Stimulated activated memory B cell treated with anti-CD40 and anti-IgM and Interleukin-4, amounts not matched to agents 10 μg/mL and 1 μg/mL and 100 μg/mL, for 72 hours (primary cell): ENCODE measurements around the gene TRIB2.

Experiments used
- ATAC-seq: fragments of 150-1000 bp; cut with Tn5 transposase; 2 replicates; pipeline ENCODE4 v1.10.0; 2021
- H3K27ac Mint-ChIP-seq: one replicate; pipeline ENCODE4 v1.8.0; 2022; ENCODE audit warnings: mild to moderate bottlenecking, mixed read lengths
- H3K27me3 Mint-ChIP-seq: one replicate; pipeline ENCODE4 v1.8.0; 2022; ENCODE audit warnings: mixed read lengths
- H3K36me3 Mint-ChIP-seq: one replicate; pipeline ENCODE4 v1.8.0; 2022; ENCODE audit warnings: mixed read lengths
- H3K4me1 Mint-ChIP-seq: one replicate; pipeline ENCODE4 v1.8.0; 2022; ENCODE audit warnings: mixed read lengths
- H3K4me3 Mint-ChIP-seq: one replicate; pipeline ENCODE4 v1.8.0; 2022; ENCODE audit warnings: mild to moderate bottlenecking, moderate library complexity, mixed read lengths
- H3K9me3 Mint-ChIP-seq: one replicate; pipeline ENCODE4 v1.8.0; 2022; ENCODE audit warnings: mixed read lengths

TRIB2 gene

GRCh38 chr2:12722447-12723316, 5.9 kb downstream of the TRIB2 start:
- ATAC-seq, result no peak
- Mint-ChIP-seq H3K4me3 (no peak overlapping the region), H3K27ac (no peak overlapping the region)

GRCh38 chr2:12723736-12724463, 7.2 kb downstream of the TRIB2 start:
- H3K4me3 Mint-ChIP-seq, result no peak overlapping the region
- H3K36me3 Mint-ChIP-seq, result peaks cover 11% of the 10 kb centered on the region
- H3K27me3 Mint-ChIP-seq, result no peaks in the 10 kb centered on the region
- peak overlapping the region; percentile 42 for H3K27ac Mint-ChIP-seq
- no peak for ATAC-seq
- H3K9me3 Mint-ChIP-seq, result no peaks in the 10 kb centered on the region
- peaks cover 91% of the 10 kb centered on the region for H3K4me1 Mint-ChIP-seq

More at GRCh38 chr2:12722447-12723316, 5.9 kb downstream of the TRIB2 start:
- Mint-ChIP-seq H3K9me3 (no peaks in the 10 kb centered on the region), H3K27me3 (no peaks in the 10 kb centered on the region), H3K36me3 (peaks cover 11% of the 10 kb centered on the region), H3K4me1 (peaks cover 90% of the 10 kb centered on the region)

GRCh38 chr2:12725233-12726187, 8.8 kb downstream of the TRIB2 start:
- Mint-ChIP-seq H3K27ac (peak overlapping the region; percentile 42), H3K4me3 (no peak overlapping the region), H3K36me3 (peaks cover 11% of the 10 kb centered on the region)

GRCh38 chr2:12726271-12726670, 9.5 kb downstream of the TRIB2 start:
- no peaks in the 10 kb centered on the region for H3K9me3 Mint-ChIP-seq
- ATAC-seq, result no peak
- peaks cover 79% of the 10 kb centered on the region for H3K4me1 Mint-ChIP-seq
- H3K27ac Mint-ChIP-seq, result peak overlapping the region; percentile 42
- peaks cover 17% of the 10 kb centered on the region for H3K36me3 Mint-ChIP-seq
- no peaks in the 10 kb centered on the region for H3K27me3 Mint-ChIP-seq
- H3K4me3 Mint-ChIP-seq, result no peak overlapping the region

More at GRCh38 chr2:12725233-12726187, 8.8 kb downstream of the TRIB2 start:
- Mint-ChIP-seq H3K9me3 (no peaks in the 10 kb centered on the region), H3K4me1 (peaks cover 79% of the 10 kb centered on the region), H3K27me3 (no peaks in the 10 kb centered on the region)
- no peak for ATAC-seq

- no peaks in the 10 kb centered on the region for H3K27me3 Mint-ChIP-seq
- H3K9me3 Mint-ChIP-seq, result no peaks in the 10 kb centered on the region
- H3K36me3 Mint-ChIP-seq, result peaks cover 18% of the 10 kb centered on the region
- peak overlapping the region; percentile 42 for H3K27ac Mint-ChIP-seq
- ATAC-seq, result no peak
- no peak overlapping the region for H3K4me3 Mint-ChIP-seq
- H3K4me1 Mint-ChIP-seq, result peaks cover 79% of the 10 kb centered on the region
These were observed 10.3 kb downstream of the TRIB2 start for GRCh38 chr2:12727065-12727464.

- Mint-ChIP-seq H3K36me3 (peaks cover 18% of the 10 kb centered on the region), H3K27me3 (no peaks in the 10 kb centered on the region), H3K4me3 (no peak overlapping the region), H3K27ac (peak overlapping the region; percentile 56), H3K4me1 (peaks cover 81% of the 10 kb centered on the region), H3K9me3 (no peaks in the 10 kb centered on the region)
- ATAC-seq, result no peak
These were observed 10.9 kb downstream of the TRIB2 start for GRCh38 chr2:12727641-12728040.

- Mint-ChIP-seq H3K4me3 (peak overlapping the region; percentile 38), H3K27ac (peak overlapping the region; percentile 56), H3K9me3 (no peaks in the 10 kb centered on the region), H3K27me3 (no peaks in the 10 kb centered on the region), H3K36me3 (peaks cover 16% of the 10 kb centered on the region), H3K4me1 (peaks cover 79% of the 10 kb centered on the region)
- peak; percentile 92 for ATAC-seq
These were observed 11.6 kb downstream of the TRIB2 start for GRCh38 chr2:12728221-12728777.

- ATAC-seq, result no peak
- no peaks in the 10 kb centered on the region for H3K27me3 Mint-ChIP-seq
- H3K4me3 Mint-ChIP-seq, result no peak overlapping the region
- H3K36me3 Mint-ChIP-seq, result peaks cover 7% of the 10 kb centered on the region
- H3K4me1 Mint-ChIP-seq, result peaks cover 59% of the 10 kb centered on the region
- H3K9me3 Mint-ChIP-seq, result no peaks in the 10 kb centered on the region
- no peak overlapping the region for H3K27ac Mint-ChIP-seq
These were observed 13.5 kb downstream of the TRIB2 start for GRCh38 chr2:12730265-12730664.

GRCh38 chr2:12731701-12732280, 15.1 kb downstream of the TRIB2 start:
- H3K4me3 Mint-ChIP-seq, result no peak overlapping the region
- no peaks in the 10 kb centered on the region for H3K9me3 Mint-ChIP-seq
- peaks cover 46% of the 10 kb centered on the region for H3K4me1 Mint-ChIP-seq
- no peaks in the 10 kb centered on the region for H3K27me3 Mint-ChIP-seq
- peaks cover 11% of the 10 kb centered on the region for H3K36me3 Mint-ChIP-seq
- H3K27ac Mint-ChIP-seq, result peak overlapping the region; percentile 49
- ATAC-seq, result no peak

GRCh38 chr2:12732651-12733050, 15.9 kb downstream of the TRIB2 start:
- ATAC-seq, result no peak
- peaks cover 38% of the 10 kb centered on the region for H3K4me1 Mint-ChIP-seq
- no peaks in the 10 kb centered on the region for H3K27me3 Mint-ChIP-seq
- no peak overlapping the region for H3K4me3 Mint-ChIP-seq
- no peaks in the 10 kb centered on the region for H3K9me3 Mint-ChIP-seq
- H3K27ac Mint-ChIP-seq, result peak overlapping the region; percentile 49
- H3K36me3 Mint-ChIP-seq, result peaks cover 13% of the 10 kb centered on the region

- Mint-ChIP-seq H3K27ac (peak overlapping the region; percentile 39), H3K4me3 (no peak overlapping the region), H3K9me3 (no peaks in the 10 kb centered on the region), H3K36me3 (peaks cover 22% of the 10 kb centered on the region), H3K27me3 (no peaks in the 10 kb centered on the region), H3K4me1 (peaks cover 26% of the 10 kb centered on the region)
- ATAC-seq, result no peak
These were observed 17.1 kb downstream of the TRIB2 start for GRCh38 chr2:12733846-12734245.

GRCh38 chr2:12734914-12735654, 18.3 kb downstream of the TRIB2 start:
- ATAC-seq, result no peak
- Mint-ChIP-seq H3K4me1 (peaks cover 21% of the 10 kb centered on the region), H3K36me3 (peaks cover 31% of the 10 kb centered on the region), H3K27me3 (no peaks in the 10 kb centered on the region), H3K4me3 (no peak overlapping the region), H3K27ac (peak overlapping the region; percentile 4), H3K9me3 (no peaks in the 10 kb centered on the region)

GRCh38 chr2:12737297-12737696, 20.6 kb downstream of the TRIB2 start:
- no peak overlapping the region for H3K4me3 Mint-ChIP-seq
- peaks cover 43% of the 10 kb centered on the region for H3K36me3 Mint-ChIP-seq
- H3K4me1 Mint-ChIP-seq, result peaks cover 3% of the 10 kb centered on the region
- ATAC-seq, result no peak
- no peaks in the 10 kb centered on the region for H3K27me3 Mint-ChIP-seq
- no peak overlapping the region for H3K27ac Mint-ChIP-seq
- no peaks in the 10 kb centered on the region for H3K9me3 Mint-ChIP-seq
